Ishikawa (cell line): Measurements from ENCODE around the gene TTC16.

Experiments used
- CEBPB ChIP-seq: IDR thresholded peaks from 2 replicates; pipeline ENCODE4 v1.6.1; 2012
- CREB1 ChIP-seq: IDR thresholded peaks from 2 replicates; pipeline ENCODE4 v1.6.1; 2012; ENCODE audit warnings: low read depth
- EGR1 ChIP-seq: IDR thresholded peaks from 2 replicates; pipeline ENCODE4 v1.6.1; 2012
- EP300 ChIP-seq: IDR thresholded peaks from 2 replicates; pipeline ENCODE4 v1.6.1; 2012; ENCODE audit warnings: borderline replicate concordance
- FOXM1 ChIP-seq: IDR thresholded peaks from 2 replicates; pipeline ENCODE4 v1.6.1; 2012; ENCODE audit warnings: low read depth, borderline replicate concordance
- MAX ChIP-seq: IDR thresholded peaks from 2 replicates; pipeline ENCODE4 v1.6.1; 2012
- NFIC ChIP-seq: IDR thresholded peaks from 2 replicates; pipeline ENCODE4 v1.6.1; 2012
- RAD21 ChIP-seq: IDR thresholded peaks from 2 replicates; pipeline ENCODE4 v1.6.1; 2012; ENCODE audit warnings: low read depth
- REST ChIP-seq: IDR thresholded peaks from 2 replicates; pipeline ENCODE4 v1.6.1; 2012; ENCODE audit warnings: low read depth, mild to moderate bottlenecking
- TAF1 ChIP-seq: IDR thresholded peaks from 2 replicates; pipeline ENCODE4 v1.6.1; 2012; ENCODE audit warnings: low read depth, mild to moderate bottlenecking
- TCF12 ChIP-seq: IDR thresholded peaks from 2 replicates; pipeline ENCODE4 v1.6.1; 2012; ENCODE audit warnings: low read depth
- TEAD4 ChIP-seq: IDR thresholded peaks from 2 replicates; pipeline ENCODE4 v1.6.1; 2012
- USF1 ChIP-seq: IDR thresholded peaks from 2 replicates; pipeline ENCODE4 v1.6.1; 2012
- YY1 ChIP-seq: IDR thresholded peaks from 2 replicates; pipeline ENCODE4 v1.6.1; 2012; ENCODE audit warnings: low read depth
- ZBTB7A ChIP-seq: IDR thresholded peaks from 2 replicates; pipeline ENCODE4 v1.6.1; 2012; ENCODE audit warnings: low read depth

The TTC16 gene

DNA sequence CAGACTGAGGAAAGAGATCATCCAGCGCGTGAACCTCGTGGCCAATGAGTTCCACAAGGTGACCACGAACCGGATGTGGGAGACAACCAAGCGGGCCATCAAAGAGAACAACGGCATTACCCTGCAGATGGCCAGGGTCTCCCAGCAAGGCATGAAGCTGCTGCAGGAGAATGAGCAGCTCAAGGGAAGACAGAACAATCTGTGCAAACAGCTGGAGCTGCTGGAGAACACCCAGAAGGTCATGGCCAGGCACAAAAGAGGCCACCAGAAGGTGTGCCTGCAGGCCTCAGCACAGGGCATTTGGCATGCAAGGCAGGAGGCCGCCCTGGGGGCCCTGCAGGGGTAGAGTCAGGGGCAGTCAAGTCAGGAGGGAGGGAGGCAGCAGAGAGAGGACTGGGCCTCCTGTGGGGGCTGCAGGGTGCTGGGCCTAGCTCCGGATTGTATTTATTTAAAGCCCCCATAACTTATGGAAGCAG is 4.6 kb upstream of the TTC16 start:
- TF ChIP-seq TEAD4 (no peak), REST (no peak), EP300 (no peak), USF1 (no peak), TCF12 (no peak), FOXM1 (no peak), NFIC (no peak), CREB1 (no peak), CEBPB (no peak), RAD21 (no peak), ZBTB7A (no peak), EGR1 (no peak), MAX (no peak), YY1 (no peak), TAF1 (no peak)

- no peak for TF ChIP-seq REST
- no peak for TF ChIP-seq FOXM1
- no peak for TF ChIP-seq MAX
- no peak for TF ChIP-seq TEAD4
- TF ChIP-seq CREB1, result no peak
- no peak for TF ChIP-seq ZBTB7A
- TF ChIP-seq TCF12, result no peak
- TF ChIP-seq USF1, result no peak
- no peak for TF ChIP-seq NFIC
- no peak for TF ChIP-seq YY1
- no peak for TF ChIP-seq CEBPB
- no peak for TF ChIP-seq EGR1
- no peak for TF ChIP-seq EP300
Measured at GRCh38 chr9:127711831-127712274, 4.0 kb upstream of the TTC16 start.

GRCh38 chr9:127712371-127712770 is 3.5 kb upstream of the TTC16 start:
- no peak for TF ChIP-seq TCF12
- no peak for TF ChIP-seq EGR1
- no peak for TF ChIP-seq RAD21
- no peak for TF ChIP-seq REST
- TF ChIP-seq CREB1, result no peak
- no peak for TF ChIP-seq MAX
- no peak for TF ChIP-seq ZBTB7A
- TF ChIP-seq CEBPB, result no peak
- TF ChIP-seq USF1, result no peak
- no peak for TF ChIP-seq NFIC
- TF ChIP-seq TEAD4, result no peak

DNA sequence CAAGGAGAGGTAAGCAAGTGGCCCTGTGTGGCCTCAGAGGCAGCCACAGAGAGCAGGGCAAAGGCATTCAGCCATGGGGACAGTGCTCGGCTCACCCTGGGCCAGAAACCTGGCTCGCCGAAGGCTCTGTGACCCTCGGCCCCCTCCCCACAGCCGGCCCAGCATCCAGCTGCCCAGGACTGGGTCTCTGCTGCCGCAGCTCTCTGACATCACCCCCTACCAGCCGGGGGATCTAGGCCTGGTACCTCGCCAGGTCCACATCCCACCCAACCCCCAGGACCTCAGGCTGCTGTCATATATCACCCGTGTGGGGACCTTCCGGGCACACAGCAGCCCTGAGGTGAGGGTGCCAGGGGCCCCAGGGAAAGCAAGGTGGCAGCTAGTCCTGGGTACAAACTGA is 3.0 kb upstream of the TTC16 start:
- TF ChIP-seq YY1, result no peak
- no peak for TF ChIP-seq CEBPB
